OCI-LY1 (cell line): ENCODE measurements around the gene RAB40C.

Source experiments
- H2AFZ ChIP-seq: fragments of 200-600 bp; sonication (generic), shearing (Covaris generic); 2 replicates; pipeline ENCODE4 v1.6.0; 2014; ENCODE audit warnings: antibody characterized with exemption, mild to moderate bottlenecking, low read length
- H3F3A ChIP-seq: fragments of 200-600 bp; sonication (generic), shearing (Covaris generic); 2 replicates; pipeline ENCODE4 v1.6.0; 2014; ENCODE audit warnings: mild to moderate bottlenecking, antibody characterized with exemption, low read length, moderate library complexity; ENCODE audit not compliant: insufficient read depth
- H3K27ac ChIP-seq: fragments of 200-600 bp; sonication (generic); 2 replicates; pipeline ENCODE4 v1.5.1; 2014; ENCODE audit warnings: low read length, mixed run types, mild to moderate bottlenecking, low read depth; ENCODE audit not compliant: poor library complexity, severe bottlenecking
- H3K27me3 ChIP-seq: fragments of 200-600 bp; sonication (generic); 2 replicates; pipeline ENCODE4 v1.6.0; 2014; ENCODE audit warnings: antibody characterized with exemption, mild to moderate bottlenecking, low read length, moderate library complexity; ENCODE audit not compliant: insufficient read depth
- H3K36me3 ChIP-seq: fragments of 200-600 bp; sonication (generic); 2 replicates; pipeline ENCODE4 v1.6.1; 2014; ENCODE audit warnings: mild to moderate bottlenecking, antibody characterized with exemption, low read length, moderate library complexity, mixed read lengths; ENCODE audit not compliant: insufficient read depth
- H3K4me1 ChIP-seq: fragments of 200-600 bp; sonication (generic); 2 replicates; pipeline ENCODE4 v1.5.1; 2014; ENCODE audit warnings: mild to moderate bottlenecking, low read length, moderate library complexity; ENCODE audit not compliant: insufficient read depth, severe bottlenecking
- H3K4me2 ChIP-seq: fragments of 200-600 bp; sonication (generic), shearing (Covaris generic); 2 replicates; pipeline ENCODE4 v1.6.1; 2014; ENCODE audit warnings: low read length
- H3K4me3 ChIP-seq: fragments of 200-600 bp; sonication (generic); 2 replicates; pipeline ENCODE4 v1.5.1; 2014; ENCODE audit warnings: low read length, low read depth, mild to moderate bottlenecking, mixed read lengths; ENCODE audit not compliant: poor library complexity, severe bottlenecking
- H3K79me2 ChIP-seq: fragments of 200-600 bp; shearing (Covaris generic); 2 replicates; pipeline ENCODE4 v1.6.1; 2016; ENCODE audit warnings: mixed run types, low read length, mixed read lengths; ENCODE audit not compliant: insufficient read depth
- H3K9ac ChIP-seq: fragments of 200-600 bp; sonication (generic), shearing (Covaris generic); 2 replicates; pipeline ENCODE4 v1.6.1; 2014; ENCODE audit warnings: mild to moderate bottlenecking, low read length, mixed read lengths
- H3K9me2 ChIP-seq: fragments of 200-600 bp; sonication (generic), shearing (Covaris generic); 2 replicates; pipeline ENCODE4 v1.6.1; 2014; ENCODE audit warnings: low read depth, mild to moderate bottlenecking, low read length, mixed read lengths
- H3K9me3 ChIP-seq: fragments of 200-600 bp; shearing (Covaris generic); 2 replicates; pipeline ENCODE4 v1.6.1; 2014; ENCODE audit warnings: low read length, mixed read lengths
- H4K20me1 ChIP-seq: fragments of 200-600 bp; sonication (generic), shearing (Covaris generic); 2 replicates; pipeline ENCODE4 v1.6.0; 2016; ENCODE audit warnings: mild to moderate bottlenecking, low read length; ENCODE audit not compliant: insufficient read depth
- EZH2 ChIP-seq: fragments of 200-600 bp; sonication (generic), shearing (Covaris generic); IDR thresholded peaks from 2 replicates; pipeline ENCODE4 v1.8.0; 2017; ENCODE audit warnings: borderline replicate concordance, mixed run types, mild to moderate bottlenecking, antibody characterized with exemption, low read length, moderate library complexity, mixed read lengths
- TF ChIP-seq, protein P1 (sequence below): fragments of 200-600 bp; sonication (generic), shearing (Covaris generic); IDR thresholded peaks from 2 replicates; pipeline ENCODE4 v1.5.1; 2017; ENCODE audit warnings: mild to moderate bottlenecking, antibody characterized with exemption, low read length, moderate library complexity, mixed read lengths

Gene RAB40C

DNA sequence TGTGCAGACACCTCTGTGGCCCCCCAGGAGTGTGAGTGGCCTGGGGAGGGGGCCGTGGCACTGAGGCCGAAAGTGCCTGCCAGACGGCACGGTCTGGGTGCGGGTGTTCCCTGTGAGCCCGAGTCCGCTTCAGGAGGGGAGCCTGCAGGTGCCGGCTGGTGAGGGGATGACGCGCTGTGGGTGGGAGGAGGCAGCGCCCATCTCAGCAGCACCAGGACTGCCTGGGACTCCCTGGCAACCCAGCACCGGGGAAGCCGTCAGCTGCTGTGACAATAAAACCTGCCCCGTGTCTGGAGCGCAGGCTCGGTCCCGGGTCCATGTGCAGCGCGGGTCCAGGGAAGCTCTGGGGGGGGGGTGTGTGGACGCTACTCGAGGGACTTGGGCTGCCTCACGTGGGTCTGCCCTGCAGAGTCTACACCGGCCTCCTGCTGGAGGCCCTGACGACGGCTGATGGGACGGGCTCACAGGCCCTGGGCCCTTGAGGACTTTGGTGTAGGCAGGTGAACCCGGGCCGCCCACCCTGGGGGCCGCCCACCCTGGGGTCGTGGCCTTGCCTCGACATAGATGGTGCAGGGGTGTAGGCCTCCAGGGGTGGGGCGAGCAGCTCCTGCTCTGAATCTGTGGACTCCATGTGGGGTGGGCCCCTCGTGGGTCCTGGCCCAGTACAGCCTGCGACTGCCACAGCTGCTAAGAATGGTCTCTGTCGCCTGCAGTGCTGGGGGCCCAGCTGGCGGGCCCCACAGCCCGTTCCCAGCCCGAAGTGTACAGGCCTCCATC, 5.9 kb upstream of the RAB40C start:
- no peaks in the 10 kb centered on the region for H3K9me2 ChIP-seq
- H2AFZ ChIP-seq, result no peak overlapping the region
- H3K27me3 ChIP-seq, result no peaks in the 10 kb centered on the region
- H3K9ac ChIP-seq, result no peak overlapping the region
- H4K20me1 ChIP-seq, result no peaks in the 10 kb centered on the region
- TF ChIP-seq, protein P1, sequence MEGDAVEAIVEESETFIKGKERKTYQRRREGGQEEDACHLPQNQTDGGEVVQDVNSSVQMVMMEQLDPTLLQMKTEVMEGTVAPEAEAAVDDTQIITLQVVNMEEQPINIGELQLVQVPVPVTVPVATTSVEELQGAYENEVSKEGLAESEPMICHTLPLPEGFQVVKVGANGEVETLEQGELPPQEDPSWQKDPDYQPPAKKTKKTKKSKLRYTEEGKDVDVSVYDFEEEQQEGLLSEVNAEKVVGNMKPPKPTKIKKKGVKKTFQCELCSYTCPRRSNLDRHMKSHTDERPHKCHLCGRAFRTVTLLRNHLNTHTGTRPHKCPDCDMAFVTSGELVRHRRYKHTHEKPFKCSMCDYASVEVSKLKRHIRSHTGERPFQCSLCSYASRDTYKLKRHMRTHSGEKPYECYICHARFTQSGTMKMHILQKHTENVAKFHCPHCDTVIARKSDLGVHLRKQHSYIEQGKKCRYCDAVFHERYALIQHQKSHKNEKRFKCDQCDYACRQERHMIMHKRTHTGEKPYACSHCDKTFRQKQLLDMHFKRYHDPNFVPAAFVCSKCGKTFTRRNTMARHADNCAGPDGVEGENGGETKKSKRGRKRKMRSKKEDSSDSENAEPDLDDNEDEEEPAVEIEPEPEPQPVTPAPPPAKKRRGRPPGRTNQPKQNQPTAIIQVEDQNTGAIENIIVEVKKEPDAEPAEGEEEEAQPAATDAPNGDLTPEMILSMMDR, result no peak
- TF ChIP-seq EZH2, result no peak
- H3K9me3 ChIP-seq, result no peaks in the 10 kb centered on the region
- no peaks in the 10 kb centered on the region for H3F3A ChIP-seq
- H3K4me1 ChIP-seq, result peaks cover 14% of the 10 kb centered on the region
- H3K27ac ChIP-seq, result no peak overlapping the region
- H3K4me2 ChIP-seq, result peak overlapping the region; percentile 9; the same call in 1 of the 2 replicates
- H3K79me2 ChIP-seq, result no peaks in the 10 kb centered on the region
- H3K36me3 ChIP-seq, result peaks cover 3% of the 10 kb centered on the region; the same call in 1 of the 2 replicates
- H3K4me3 ChIP-seq, result no peak overlapping the region

- H3K27me3 ChIP-seq, result no peaks in the 10 kb centered on the region
- H2AFZ ChIP-seq, result no peak overlapping the region
- no peaks in the 10 kb centered on the region for H3K79me2 ChIP-seq
- H3K9me3 ChIP-seq, result no peaks in the 10 kb centered on the region
- no peaks in the 10 kb centered on the region for H3F3A ChIP-seq
- H3K4me1 ChIP-seq, result peaks cover 15% of the 10 kb centered on the region
- H3K36me3 ChIP-seq, result peaks cover 3% of the 10 kb centered on the region; the same call in 1 of the 2 replicates
- H3K4me2 ChIP-seq, result no peak overlapping the region
- no peaks in the 10 kb centered on the region for H3K9me2 ChIP-seq
- no peaks in the 10 kb centered on the region for H4K20me1 ChIP-seq
- no peak overlapping the region for H3K27ac ChIP-seq
- TF ChIP-seq, protein P1, result no peak
- TF ChIP-seq EZH2, result no peak
- no peak overlapping the region for H3K4me3 ChIP-seq
- no peak overlapping the region for H3K9ac ChIP-seq
These were observed 4.5 kb upstream of the RAB40C start for GRCh38 chr16:585351-585750.

- no peak overlapping the region for H3K9ac ChIP-seq
- no peaks in the 10 kb centered on the region for H4K20me1 ChIP-seq
- no peaks in the 10 kb centered on the region for H3K9me3 ChIP-seq
- no peak overlapping the region for H3K27ac ChIP-seq
- no peak overlapping the region for H3K4me3 ChIP-seq
- H3K9me2 ChIP-seq, result no peaks in the 10 kb centered on the region
- H3K4me1 ChIP-seq, result peaks cover 23% of the 10 kb centered on the region
- no peak overlapping the region for H3K4me2 ChIP-seq
- no peaks in the 10 kb centered on the region for H3K27me3 ChIP-seq
- H3K36me3 ChIP-seq, result peaks cover 3% of the 10 kb centered on the region; the same call in 1 of the 2 replicates
- H3F3A ChIP-seq, result no peaks in the 10 kb centered on the region
- H2AFZ ChIP-seq, result no peak overlapping the region
- no peak for TF ChIP-seq EZH2
- TF ChIP-seq, protein P1, result no peak
- H3K79me2 ChIP-seq, result no peaks in the 10 kb centered on the region
These were observed 3.7 kb upstream of the RAB40C start for GRCh38 chr16:586047-586644.
